Stimulated activated CD4-positive, alpha-beta T cell treated with anti-CD3 and anti-CD28 coated beads, Interleukin-4, amount 100 ng/mL, for 4 hours (primary cell): ENCODE results near the gene DUSP9.

ENCODE experiments used
- DNase-seq, 2 experiments: peaks; one replicate each; pipeline ENCODE4 v3.0.0-alpha.2; 2020

Gene DUSP9

DNA sequence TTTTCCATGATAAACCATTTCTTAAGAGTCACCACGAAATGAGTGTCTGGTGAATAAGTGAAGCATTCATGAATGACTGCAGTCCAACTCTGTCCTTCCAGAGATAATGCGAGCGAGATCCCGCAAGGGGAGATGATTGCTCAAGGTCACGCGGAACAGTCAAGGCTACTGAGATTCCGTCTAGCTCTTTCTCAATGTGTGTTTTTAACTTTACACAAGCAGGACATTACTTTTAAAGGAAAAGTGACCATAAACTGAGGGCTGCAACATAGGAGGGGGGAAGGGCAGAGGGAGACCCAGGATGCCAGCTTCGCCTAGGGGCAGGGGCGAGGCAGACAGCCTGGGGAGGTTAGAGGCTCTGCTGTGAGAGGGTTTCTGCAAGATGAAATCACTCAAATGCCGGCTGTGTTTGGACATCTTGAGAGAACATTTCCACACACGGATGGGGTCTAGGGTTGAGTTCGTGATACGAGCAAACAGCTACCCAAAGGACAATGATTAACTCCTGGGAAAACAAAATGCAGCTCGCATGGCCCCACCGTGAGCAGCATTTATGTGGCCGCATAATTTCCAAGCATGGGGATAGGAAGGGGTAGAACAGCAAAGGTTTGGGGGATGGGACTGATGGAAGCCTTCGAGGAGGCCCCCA lies 24.2 kb upstream of the DUSP9 start:
- DNase-seq = no peak

DNA sequence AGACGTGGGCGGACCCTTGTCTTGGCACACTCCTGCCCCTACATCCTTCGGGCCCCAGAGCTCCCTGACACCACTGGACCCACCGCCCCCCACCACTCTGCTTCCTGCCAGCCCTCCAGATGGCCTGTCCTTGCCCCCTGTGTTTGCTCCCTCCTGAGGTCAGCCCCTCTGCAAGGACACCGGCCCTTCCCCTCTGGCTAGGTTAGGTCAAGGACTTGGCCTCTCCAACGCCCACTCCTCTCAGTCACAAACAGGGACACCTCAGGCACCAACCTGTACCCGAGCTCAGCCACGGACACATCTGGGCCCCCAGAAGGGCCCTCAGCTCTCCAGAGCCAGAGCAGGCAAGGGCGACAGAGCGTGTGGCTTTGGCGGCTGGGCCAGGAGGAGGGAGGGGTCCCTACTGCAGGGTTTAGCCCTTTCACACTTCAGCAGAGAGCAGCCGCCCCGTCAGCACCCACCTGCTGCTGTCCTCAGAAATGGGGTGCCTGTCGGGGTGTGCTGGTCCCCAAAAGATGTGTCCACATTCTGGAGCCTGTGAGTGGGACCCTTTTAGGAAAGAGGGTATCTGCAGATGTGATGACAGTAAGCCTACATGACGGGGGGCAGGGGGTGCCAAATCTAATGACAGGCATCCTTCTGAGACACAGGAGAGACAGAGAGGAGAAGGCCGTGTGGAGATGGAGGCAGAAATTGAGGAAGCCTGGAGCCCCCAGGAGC lies 23.5 kb upstream of the DUSP9 start:
- DNase-seq = no peak

DNA sequence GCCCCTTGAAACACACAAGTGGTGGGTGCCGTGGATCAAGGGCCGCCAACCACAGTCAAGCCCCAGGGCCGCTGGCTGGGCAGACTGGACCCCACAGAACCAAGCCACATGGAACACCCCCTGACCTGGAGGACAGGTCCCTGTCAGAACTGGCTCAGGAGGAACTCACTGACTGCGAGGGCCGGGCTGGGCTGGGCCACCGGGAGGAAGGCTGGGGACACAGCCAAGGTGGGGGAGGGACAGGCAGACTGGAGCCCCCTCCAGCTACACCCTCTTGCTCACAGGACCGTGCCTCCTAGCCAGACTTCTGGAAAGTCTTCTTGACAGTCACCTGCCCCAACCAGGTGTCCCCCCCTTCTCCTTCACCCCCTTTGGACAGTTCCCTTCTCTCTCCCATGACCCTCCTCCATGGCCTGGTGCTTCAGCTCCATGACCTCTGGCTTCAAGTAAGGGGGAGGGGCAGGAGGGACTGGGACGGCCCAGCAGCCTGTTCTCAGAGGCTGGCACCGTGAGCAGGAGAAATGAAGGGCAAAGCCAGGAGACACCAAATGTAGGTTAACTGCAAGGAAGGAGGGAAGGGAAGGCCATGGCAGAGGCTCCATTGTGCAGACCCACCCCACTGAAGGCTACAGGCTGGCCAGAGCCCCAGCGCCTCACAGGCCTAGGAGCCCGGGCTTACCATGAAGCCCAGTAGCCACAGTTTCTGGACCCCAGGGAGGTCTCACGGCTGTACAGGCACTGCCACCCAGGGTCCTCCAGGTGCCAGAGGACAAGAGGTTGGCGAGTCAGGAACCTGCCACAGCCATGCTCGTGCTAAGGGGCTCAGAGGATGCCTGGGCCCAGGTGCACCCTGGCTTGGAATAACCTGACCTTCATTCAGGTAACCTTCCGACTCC lies 22.6 kb upstream of the DUSP9 start:
- DNase-seq = no peak

DNA sequence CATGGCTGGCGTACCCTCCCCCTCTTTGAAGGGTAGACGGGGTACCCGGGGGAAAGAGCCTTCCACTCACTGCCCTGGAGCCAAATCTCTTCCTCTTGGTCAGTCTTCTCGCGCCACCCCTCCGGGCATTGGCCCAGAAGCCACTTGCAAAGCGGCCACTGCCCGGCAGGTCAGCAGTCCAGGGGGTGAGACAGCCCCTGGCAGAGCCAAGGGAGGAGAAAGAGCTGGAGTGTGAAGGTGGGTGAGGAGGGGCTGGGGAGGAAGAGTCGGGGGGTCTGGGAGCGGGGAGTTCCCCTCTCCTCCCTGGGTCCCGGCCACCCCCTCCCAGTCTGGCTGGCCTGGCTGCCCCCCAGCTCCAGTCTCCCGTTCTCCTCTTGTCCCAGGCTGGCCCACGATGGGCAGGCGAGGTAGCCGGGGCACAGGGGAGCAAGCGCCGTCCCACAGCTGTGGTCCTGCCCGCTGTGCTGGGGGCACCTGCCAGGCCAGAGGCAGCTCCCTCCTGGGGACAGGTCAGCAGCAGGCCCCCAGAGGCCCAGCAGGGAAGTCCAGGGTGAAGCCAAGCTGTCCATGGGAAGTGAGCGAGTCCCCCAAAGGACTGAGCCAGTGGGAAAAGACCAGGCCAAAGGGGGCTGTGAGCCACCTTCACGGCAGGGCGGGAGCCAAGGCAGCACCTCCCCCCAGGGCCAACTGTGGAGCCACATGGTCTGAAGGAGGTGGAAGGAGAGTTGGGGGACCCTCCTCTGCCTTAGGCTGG lies 21.6 kb upstream of the DUSP9 start:
- no peak for DNase-seq

DNA sequence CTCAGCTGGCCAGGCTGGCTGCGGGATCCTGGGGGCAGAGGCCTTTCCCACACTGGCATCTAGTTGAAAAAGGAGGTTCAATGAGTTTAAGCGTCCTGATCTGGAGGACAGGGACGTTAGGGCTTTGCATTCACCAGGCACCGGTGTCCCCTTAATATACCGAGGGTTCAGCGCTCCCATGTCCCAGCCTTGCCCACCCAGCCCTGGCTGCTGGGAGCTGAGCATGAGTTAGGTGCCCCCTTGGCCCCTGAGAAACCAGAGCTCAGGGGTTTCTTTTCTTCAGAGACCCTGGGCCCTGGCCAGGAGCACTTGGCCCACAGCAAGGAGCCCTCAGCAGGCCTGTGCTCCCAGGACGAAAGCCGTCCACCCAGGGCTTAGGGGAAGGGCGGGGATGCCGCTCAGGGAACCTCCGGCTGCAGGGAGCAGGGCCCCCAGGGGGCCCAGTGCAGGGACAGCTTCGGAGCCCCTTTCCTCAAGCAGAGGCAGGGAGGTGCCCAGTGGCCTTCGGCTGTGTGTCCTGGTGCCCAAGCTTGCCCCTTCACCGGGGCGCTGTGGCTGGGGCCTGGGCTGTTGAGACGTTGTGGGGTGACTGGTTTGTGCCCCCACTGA lies 20.9 kb upstream of the DUSP9 start:
- no peak for DNase-seq

DNA sequence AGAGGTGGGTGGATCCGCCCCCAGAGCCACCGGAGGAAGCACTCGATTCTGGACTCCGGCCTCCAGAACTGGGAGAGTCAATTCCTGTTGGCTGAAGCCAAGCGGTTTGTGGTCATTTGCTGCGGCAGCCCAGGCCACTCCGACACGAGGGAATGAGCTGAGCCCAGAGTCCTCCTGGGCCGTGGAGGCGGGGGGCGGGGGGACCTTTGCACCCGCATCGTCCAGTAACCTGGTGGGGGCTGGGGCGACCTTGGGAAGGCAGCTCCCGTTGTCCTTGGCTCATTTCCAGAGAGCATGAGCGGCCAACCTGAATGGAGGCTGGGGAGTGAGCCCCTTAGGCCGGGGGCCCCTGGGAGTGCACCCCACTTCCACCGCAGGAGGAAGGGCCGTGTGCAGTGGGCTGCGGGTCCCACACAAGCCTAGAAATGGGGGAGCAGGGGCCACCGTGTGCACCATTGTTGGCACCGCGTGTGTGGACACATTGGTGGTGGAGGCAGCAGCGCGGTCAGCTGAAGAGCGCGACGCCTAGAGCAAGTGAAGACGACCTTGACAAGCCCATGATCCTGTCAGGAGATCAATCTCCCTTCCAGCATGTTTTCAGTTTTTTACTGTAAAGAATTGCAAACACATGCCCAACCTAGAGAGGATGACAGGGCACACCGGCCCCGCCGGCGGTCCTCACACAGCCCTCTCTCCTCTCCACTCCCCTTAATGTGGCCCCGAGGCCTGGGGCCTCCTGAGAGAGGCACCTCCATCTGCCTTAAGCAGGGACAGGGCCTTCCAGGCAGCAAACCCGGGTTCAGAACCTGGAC lies 19.9 kb upstream of the DUSP9 start:
- DNase-seq = no peak

DNA sequence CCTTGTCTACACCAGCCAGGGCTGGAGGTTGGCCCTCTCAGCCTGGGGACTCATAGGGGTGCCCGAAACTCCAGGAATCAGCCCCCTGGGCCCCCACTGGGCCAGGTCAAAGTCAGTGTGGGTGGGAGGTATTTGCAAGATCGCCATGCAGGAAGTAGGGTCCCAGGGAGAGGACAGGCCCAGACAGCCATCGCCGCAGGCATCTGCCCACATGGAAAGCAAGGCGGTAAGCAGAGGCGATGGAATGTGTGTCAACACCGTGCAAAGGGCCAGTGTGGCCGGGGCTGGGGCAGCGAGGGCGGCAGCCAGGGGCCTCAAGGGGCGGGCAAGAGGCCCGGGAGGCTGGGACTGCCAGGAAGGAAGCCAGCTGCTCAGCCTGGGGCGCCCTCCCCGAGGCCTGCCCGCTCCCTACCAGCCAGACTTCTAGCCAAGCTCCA lies 19.3 kb upstream of the DUSP9 start:
- no peak for DNase-seq

DNA sequence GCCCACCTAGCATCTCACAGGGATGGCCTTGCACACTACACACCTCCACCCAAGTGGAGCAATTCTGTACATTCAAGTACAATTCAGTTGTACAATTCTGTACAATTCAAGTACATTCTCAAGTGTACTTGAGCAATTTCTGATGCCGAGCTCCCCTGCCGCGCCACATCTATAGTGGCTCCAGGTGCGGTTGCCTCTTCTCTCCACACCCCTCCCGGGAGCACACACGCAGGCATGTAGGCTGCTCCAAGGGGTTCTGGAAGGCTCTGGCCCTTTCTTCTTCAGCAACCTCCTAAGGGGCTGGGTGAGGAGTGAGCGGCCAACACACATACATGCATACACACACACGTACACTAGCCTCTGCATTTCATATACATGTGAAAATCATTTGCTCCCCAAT lies 18.9 kb upstream of the DUSP9 start:
- DNase-seq = no peak

DNA sequence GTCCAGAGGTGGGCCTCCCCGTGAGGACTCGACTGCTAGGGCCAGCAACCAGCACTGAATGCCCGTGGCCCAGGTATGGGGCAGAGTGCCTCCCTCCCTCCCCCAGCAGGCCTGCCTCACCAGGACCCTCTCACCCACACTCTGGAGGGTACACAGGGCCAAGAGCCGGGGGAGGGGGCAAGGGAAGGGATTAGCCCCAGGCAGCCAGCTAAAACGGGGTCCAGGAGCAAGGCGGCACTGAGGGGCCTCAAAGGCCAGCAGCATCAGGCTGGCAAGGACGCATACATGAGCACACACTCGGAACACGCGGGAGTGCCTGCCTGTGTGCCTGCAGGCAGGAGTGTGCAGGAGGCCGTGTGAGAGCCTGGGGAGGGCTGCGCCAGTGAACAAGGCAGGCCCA lies 18.3 kb upstream of the DUSP9 start:
- DNase-seq = no peak

DNA sequence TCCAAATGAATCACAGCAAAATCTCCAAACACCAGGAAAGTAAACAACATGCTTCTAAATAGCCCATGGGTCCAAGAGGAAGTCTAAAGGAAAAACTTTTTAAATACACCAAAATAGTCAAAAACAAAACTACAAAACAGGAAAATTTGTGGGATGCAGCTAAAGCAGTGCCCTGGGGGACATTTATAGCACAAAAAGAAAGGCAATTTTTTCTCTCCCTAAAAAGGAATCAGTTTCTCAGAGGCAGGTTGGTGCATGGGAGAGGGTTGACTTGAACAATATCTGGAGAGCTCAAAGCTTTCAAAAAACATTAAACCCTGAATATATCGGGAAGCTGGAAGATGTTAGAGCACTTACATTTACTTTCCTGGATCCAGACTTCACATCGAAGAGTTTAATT lies 15.7 kb upstream of the DUSP9 start:
- DNase-seq = no peak

DNA sequence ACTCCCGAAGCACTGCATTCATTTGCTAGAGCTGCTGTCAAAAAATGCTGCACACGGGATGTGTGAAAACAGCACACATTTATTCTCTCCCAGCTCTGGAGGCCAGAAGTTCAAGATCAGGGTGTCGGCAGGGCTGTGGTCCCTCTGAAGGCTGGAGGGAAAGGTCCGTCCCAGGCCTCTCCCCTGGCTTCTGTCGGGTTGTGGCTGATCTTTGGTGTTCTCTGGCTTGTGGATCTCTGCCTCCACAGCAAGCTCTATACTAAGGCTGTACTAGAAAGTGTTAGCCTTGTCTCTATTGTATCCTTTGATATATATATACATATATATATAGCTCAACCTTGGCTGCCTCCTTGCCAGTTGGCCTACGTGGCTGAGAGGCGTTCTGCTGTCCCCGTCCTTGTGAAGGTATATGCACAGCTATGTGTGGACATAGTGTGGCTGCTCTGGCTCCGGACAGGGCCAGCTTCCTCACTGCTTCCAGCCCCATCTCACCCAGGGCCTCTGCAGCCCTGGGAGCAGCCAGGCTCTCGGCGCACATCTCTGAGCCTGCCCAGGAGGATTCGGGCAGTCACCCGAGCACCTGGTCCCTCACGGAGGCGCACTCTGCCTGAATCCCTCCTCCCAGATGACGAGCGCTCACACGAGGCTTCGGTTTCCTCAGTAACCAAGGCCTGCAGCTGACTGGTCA lies 15.0 kb upstream of the DUSP9 start:
- DNase-seq = no peak

DNA sequence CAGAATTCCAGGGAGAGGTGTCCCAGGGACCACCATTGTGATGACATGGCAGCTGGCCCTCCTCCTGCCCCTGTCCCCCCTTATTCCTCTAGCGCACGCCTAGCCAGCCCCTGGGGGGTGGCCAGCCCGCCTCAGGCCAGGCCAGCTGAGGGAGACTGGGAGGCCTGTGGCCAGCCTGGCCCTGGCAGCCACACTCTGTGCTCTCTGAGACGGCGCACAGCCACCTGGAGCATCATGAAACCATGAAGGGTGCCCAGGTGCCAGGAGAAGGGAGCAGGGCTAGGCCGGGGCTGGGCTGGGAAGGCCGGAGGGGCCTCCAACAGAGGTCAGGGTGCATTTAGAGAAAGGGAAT lies 14.4 kb upstream of the DUSP9 start:
- no peak for DNase-seq

DNA sequence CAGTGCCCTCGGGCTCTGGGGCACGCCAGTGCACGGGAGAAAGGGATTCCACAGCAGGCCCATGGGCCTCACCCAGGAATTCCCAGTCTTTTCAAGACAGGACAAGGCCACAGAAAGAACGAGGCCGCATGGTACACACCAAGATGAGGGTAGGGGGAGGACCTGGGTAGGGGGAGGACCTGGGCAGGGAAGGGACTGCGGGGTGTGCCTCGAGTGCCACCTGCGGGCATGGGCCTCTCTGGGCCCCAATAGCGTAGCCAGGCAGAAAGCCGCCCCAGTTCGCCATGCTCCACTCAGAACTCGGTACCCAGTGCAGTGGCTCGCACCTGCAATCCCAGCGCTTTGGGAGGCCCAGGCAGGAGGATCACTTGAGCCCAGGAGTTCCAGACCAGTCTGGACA lies 14.0 kb upstream of the DUSP9 start:
- no peak for DNase-seq

DNA sequence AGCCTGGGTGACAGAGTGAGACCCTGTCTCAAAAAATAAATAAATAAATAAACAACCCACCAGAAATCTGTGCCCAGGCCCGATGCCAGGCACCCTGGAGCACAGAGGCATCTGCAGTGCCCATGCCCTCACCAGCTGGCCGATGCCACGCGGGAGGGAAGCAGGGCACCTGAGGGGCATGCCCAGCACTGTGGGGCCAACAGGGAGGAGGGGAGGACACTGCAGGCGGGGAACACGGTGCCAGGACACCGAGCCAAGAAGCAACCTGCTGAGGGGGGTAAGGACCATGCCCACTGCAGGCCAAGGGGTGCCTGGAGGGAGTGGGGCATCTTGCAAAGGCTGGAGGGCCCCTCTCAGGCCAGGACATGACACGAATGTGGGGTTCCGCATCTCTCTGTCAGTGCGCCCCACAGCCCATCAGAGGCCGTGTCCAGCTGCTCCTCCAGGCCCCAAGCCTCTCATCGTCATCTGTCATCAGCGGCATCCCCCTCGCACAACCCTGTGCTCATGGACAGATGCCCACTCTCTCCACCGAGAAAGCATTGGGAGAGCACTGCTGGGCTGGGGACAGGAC lies 13.3 kb upstream of the DUSP9 start:
- DNase-seq = no peak

DNA sequence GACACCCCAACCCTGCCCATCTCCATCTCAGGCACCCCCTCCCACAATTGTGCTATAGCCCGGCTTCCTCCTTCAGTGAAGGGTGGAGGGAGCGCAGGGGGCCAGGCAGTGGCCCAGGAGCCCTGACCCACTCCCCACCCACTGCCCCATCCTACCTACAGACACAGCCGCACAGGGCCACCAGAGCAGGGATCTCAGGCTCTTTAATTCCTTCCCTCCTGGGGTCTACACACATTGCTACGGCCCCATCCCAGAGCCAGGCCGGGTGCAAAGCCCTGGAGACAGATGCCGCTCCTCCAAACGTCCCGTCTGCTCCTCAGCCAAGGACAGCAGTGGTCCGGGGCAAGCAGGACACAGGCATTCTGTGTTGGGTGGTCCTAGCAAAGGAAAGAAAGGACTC lies 12.8 kb upstream of the DUSP9 start:
- no peak for DNase-seq

DNA sequence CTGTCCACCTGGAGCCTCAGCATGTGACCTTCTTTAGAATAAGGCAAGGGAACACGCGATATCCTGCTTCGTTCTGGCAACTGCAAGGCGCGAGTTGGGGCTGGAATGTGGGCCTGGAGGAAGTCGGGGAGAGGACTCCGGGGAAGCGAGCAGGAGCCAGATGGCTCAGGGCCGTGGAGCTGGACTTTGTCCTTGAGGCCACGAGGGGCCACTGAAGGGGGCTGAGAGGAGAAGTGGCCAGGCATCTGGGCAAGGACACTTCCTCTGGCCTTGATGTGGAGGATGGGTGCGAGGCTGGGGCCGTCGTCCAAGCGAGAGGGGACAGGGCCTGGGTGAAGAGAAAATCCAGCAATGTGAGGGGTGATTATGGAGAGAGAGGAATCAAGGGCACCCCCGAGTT lies 12.2 kb upstream of the DUSP9 start:
- DNase-seq = no peak

DNA sequence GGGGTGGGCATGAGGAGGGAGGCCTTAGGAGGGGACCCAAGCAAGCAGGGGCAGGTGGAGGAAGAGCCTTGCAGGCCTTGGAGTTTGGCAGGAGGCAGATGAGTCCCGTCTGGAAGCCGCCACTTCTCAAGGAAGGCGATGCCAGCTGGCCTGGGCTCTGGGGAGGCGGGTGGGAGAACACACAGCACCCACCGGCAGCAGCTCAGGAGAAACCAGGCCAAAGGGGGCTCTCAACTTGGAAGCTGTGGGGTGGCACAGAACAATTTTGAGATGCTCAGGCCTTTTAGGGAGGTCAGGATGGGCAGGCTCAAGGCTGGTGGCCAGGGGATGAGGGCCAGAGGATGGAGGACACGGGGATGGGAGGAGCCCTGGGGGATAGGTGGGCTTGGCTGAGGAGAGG lies 11.6 kb upstream of the DUSP9 start:
- no peak for DNase-seq

DNA sequence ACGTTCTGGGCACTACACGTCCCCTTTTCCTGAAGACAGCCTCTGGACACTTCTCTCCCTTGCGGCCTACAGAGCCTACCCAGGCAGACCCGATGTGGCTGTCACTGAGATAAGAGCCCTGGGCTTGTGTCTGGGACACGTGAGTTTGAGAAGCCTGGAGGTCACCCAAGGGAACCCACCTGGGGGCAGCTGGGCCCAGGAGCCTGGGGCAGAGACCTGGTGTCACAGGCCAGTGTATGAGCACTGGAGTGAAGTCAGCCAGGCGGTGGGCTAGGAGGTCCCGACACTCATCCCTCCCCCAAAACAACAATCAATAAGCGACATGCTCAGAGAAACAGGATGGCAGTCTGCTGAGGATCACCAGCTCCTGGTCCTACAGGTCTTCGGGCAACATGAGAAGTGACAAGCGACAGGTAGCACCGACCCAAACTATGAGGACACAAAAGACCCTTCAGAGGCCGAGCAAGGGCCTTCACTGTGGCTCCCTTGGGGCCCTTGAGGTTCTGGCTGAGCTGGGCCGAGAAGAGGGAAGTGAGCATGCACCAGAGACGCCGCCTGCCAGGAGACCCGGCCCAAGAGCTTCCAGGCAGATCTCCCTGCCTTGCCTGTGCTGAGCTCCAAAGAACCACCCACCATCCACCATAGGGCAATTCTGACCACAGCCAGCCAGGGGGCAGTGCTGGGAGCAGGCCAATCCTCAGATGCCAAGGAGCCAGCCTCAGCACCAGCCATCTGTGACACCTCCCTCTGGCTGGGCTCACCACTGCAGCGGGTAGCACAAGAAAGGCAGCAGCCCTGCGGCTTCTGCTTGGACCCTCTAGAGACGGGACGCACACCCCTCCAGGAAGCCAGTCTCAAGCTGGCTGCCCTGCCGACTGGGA lies 11.0 kb upstream of the DUSP9 start:
- no peak for DNase-seq

DNA sequence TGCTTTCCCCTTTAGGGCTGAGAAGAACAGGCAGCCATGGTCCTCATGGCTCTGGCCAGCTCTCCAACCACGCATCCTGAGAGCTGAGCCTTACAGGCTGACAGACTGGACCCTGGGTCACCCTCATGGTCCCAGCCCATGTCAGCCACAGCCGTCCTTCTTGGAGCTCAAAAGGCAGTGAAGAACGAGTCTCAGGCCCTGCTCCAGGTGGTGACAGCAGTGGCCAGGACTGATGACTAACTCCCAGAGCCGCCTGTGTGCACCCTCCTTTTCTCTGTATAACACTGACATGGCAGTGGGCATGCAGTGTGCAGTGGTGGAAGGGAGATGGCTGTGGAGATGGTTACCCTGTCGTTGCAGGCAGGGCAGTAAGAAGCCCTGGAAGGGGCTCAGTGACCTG lies 10.3 kb upstream of the DUSP9 start:
- DNase-seq = no peak
